Activated T-cell treated with anti-CD3 and anti-CD28 coated beads, Interleukin-2, amount 50 U/mL, for 24 hours (primary cell): ENCODE measurements around the gene AMPD3.

Experiments
- DNase-seq: peaks from one replicate; pipeline ENCODE4 v3.0.0-alpha.2; 2020
- H3K27ac Mint-ChIP-seq: 2 replicates; pipeline ENCODE4 v1.8.0; 2020; ENCODE audit warnings: mild to moderate bottlenecking, mixed read lengths
- H3K27me3 Mint-ChIP-seq: 2 replicates; pipeline ENCODE4 v1.8.0; 2020; ENCODE audit warnings: mixed read lengths
- H3K36me3 Mint-ChIP-seq: 2 replicates; pipeline ENCODE4 v1.8.0; 2020; ENCODE audit warnings: low read depth, mixed read lengths
- H3K4me1 Mint-ChIP-seq: 2 replicates; pipeline ENCODE4 v1.8.0; 2020; ENCODE audit warnings: low read depth, mixed read lengths
- H3K4me3 Mint-ChIP-seq: 2 replicates; pipeline ENCODE4 v1.8.0; 2020; ENCODE audit warnings: mild to moderate bottlenecking, moderate library complexity, mixed read lengths
- H3K9me3 Mint-ChIP-seq: 2 replicates; pipeline ENCODE4 v1.8.0; 2020; ENCODE audit warnings: mixed read lengths

Gene AMPD3

GRCh38 chr11:10496296-10496936 is 41.4 kb downstream of the AMPD3 start:
- peak; percentile 9 for DNase-seq
- Mint-ChIP-seq H3K27ac (peak overlapping the region; percentile 29), H3K27me3 (no peaks in the 10 kb centered on the region), H3K9me3 (no peaks in the 10 kb centered on the region), H3K4me3 (no peak overlapping the region), H3K36me3 (peaks cover 87% of the 10 kb centered on the region), H3K4me1 (no peaks in the 10 kb centered on the region)

- Mint-ChIP-seq H3K27me3 (no peaks in the 10 kb centered on the region), H3K9me3 (no peaks in the 10 kb centered on the region), H3K4me3 (no peak overlapping the region), H3K27ac (no peak overlapping the region), H3K4me1 (no peaks in the 10 kb centered on the region), H3K36me3 (peaks cover 85% of the 10 kb centered on the region)
- peak; percentile 14 for DNase-seq
Measured at GRCh38 chr11:10497371-10498021, 42.4 kb downstream of the AMPD3 start.

DNA sequence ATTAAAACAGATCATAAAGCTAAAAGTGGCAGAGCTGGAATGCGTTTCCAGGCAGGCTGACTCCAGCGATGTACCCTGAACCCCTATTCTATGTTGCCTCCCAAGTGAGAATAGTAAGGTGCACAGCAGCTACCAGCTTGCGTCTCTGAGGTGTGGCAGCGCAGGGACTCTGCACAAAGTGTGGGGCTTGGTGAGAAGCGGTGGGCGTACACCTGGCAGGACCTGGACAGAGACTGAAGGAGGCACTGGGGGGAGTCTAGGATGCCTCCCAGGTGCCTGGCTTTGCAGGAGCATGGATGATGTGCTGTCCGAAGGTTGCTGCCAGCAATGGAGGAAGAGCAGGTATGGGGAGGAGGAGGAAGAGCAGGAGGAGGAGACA is 42.9 kb downstream of the AMPD3 start:
- DNase-seq = peak; percentile 13
- Mint-ChIP-seq H3K4me1 (no peaks in the 10 kb centered on the region), H3K9me3 (no peaks in the 10 kb centered on the region), H3K27me3 (no peaks in the 10 kb centered on the region), H3K27ac (no peak overlapping the region), H3K4me3 (no peak overlapping the region), H3K36me3 (peaks cover 85% of the 10 kb centered on the region)

- Mint-ChIP-seq H3K4me1 (no peaks in the 10 kb centered on the region), H3K27me3 (no peaks in the 10 kb centered on the region), H3K36me3 (peaks cover 81% of the 10 kb centered on the region), H3K9me3 (no peaks in the 10 kb centered on the region), H3K27ac (no peak overlapping the region), H3K4me3 (no peak overlapping the region)
- DNase-seq = peak; percentile 22
Measured at GRCh38 chr11:10498426-10499250, 43.6 kb downstream of the AMPD3 start.

- peaks cover 81% of the 10 kb centered on the region for H3K36me3 Mint-ChIP-seq
- no peaks in the 10 kb centered on the region for H3K4me1 Mint-ChIP-seq
- no peak overlapping the region for H3K27ac Mint-ChIP-seq
- DNase-seq = peak; percentile 16
- no peak overlapping the region for H3K4me3 Mint-ChIP-seq
- H3K27me3 Mint-ChIP-seq = no peaks in the 10 kb centered on the region
- H3K9me3 Mint-ChIP-seq = no peaks in the 10 kb centered on the region
Measured at GRCh38 chr11:10499452-10499851, 44.4 kb downstream of the AMPD3 start.

DNA sequence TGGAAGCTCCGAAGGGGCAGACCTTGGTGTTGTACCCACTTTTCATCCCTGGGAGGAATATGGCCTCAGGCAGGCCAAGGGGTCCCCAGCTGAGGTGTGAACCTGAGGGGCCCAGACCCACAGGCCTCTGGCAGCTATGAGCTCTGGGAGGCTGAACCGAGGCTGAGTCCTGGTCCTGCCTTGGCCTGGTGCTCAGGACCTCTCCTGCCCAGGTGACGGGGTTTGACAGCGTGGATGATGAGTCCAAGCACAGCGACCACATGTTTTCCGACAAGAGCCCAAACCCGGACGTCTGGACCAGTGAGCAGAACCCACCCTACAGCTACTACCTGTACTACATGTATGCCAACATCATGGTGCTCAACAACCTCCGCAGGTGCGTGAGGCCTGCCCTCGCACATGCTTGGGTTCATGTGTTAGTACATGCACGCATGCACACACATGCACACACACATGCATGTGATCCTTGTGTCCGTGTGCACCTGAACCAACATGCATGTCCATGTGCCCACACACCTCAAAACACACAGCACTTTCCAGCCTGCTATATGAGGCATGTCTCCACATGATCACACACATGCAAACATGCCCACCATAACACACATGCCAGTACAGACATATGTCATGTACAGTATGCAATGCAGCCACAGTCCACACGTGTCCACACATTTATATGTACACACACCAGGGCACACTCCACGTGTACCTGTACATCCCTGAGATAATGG is 45.0 kb downstream of the AMPD3 start:
- Mint-ChIP-seq H3K4me3 (no peak overlapping the region), H3K9me3 (no peaks in the 10 kb centered on the region), H3K27ac (no peak overlapping the region), H3K27me3 (no peaks in the 10 kb centered on the region), H3K4me1 (no peaks in the 10 kb centered on the region), H3K36me3 (peaks cover 81% of the 10 kb centered on the region)
- DNase-seq = peak; percentile 23

GRCh38 chr11:10500757-10501684 is 46.0 kb downstream of the AMPD3 start:
- Mint-ChIP-seq H3K36me3 (peaks cover 82% of the 10 kb centered on the region), H3K27me3 (no peaks in the 10 kb centered on the region), H3K4me3 (no peak overlapping the region), H3K27ac (no peak overlapping the region), H3K4me1 (no peaks in the 10 kb centered on the region), H3K9me3 (no peaks in the 10 kb centered on the region)
- peak; percentile 12 for DNase-seq

DNA sequence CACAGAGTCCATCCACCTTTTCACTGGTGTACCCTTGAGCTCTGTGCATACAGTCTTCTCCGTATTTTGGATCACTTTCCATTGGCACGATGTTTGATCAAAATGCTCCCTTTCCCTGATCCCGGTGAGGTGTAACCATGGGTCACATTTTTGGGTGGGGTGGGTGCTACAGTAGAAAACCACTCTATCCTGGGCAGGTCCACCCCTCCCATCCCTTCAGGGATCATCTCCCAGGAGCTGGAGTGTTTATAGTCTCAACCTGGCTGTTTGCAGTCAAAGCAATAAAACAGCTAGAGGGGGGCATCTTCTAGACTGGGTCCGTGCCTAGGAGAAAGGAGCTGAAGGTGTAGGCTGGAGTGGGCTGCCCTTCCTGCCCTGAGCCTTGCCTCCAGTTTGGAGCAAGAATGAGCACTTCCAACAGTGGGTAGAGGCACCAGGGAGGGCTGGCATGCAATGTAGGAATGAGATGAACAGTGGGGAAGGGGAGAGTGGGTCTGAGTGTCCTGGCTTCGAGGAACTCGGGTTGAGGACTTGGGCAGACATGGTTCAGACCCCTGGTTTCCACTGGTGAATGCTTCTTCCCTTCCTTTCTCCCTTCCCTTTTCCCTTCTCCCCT is 47.1 kb downstream of the AMPD3 start:
- H3K4me1 Mint-ChIP-seq = no peaks in the 10 kb centered on the region
- DNase-seq = peak; percentile 14
- H3K4me3 Mint-ChIP-seq = no peak overlapping the region
- peaks cover 80% of the 10 kb centered on the region for H3K36me3 Mint-ChIP-seq
- H3K27me3 Mint-ChIP-seq = no peaks in the 10 kb centered on the region
- no peaks in the 10 kb centered on the region for H3K9me3 Mint-ChIP-seq
- H3K27ac Mint-ChIP-seq = no peak overlapping the region

GRCh38 chr11:10502770-10503169 is 47.7 kb downstream of the AMPD3 start:
- H3K27me3 Mint-ChIP-seq = no peaks in the 10 kb centered on the region
- H3K9me3 Mint-ChIP-seq = no peaks in the 10 kb centered on the region
- DNase-seq = no peak
- peaks cover 74% of the 10 kb centered on the region for H3K36me3 Mint-ChIP-seq
- H3K4me1 Mint-ChIP-seq = no peaks in the 10 kb centered on the region
- H3K4me3 Mint-ChIP-seq = no peak overlapping the region
- H3K27ac Mint-ChIP-seq = no peak overlapping the region

DNA sequence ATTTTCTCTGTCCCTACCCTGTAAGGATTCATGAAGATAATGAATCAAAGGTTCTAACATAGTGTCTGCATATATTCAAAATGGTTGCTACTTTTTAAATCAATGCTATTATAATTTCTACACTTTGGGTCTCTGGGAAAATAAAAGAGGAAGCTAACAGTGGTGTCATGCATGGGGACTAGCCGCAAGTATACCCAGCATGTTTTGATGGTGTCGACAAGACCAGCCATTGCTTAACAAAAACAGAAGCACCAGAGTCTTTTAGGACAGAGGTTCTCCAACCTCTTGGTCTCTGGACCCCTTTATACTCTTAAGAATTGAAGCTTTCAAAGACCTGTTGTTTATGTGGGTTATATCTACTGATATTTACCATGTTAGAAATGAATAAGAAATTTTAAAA is 48.2 kb downstream of the AMPD3 start:
- Mint-ChIP-seq H3K36me3 (peaks cover 70% of the 10 kb centered on the region), H3K27ac (no peak overlapping the region), H3K4me3 (no peak overlapping the region), H3K4me1 (no peaks in the 10 kb centered on the region), H3K27me3 (no peaks in the 10 kb centered on the region), H3K9me3 (no peaks in the 10 kb centered on the region)
- no peak for DNase-seq

GRCh38 chr11:10503777-10504480 is 48.9 kb downstream of the AMPD3 start:
- Mint-ChIP-seq H3K4me1 (no peaks in the 10 kb centered on the region), H3K27me3 (no peaks in the 10 kb centered on the region)

DNA sequence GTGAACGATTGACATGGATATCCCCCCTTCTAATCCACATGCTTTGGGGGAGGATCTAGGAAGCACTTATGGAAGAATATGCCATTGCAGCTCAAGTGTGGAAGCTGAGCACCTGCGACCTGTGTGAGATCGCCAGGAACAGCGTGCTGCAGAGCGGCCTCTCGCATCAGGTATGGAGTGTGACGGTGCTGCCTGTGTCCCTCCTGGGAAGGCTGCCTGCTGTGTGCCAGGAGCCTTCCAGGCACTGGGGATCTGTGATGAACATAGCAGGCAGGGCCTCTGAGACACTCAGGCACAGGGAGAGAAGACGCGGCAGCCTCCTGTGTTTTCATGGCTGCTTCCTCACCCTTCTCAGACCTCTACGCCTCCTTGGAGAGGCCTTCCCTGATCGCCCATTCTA is 49.4 kb downstream of the AMPD3 start:
- Mint-ChIP-seq H3K27me3 (no peaks in the 10 kb centered on the region), H3K9me3 (no peaks in the 10 kb centered on the region), H3K36me3 (peaks cover 65% of the 10 kb centered on the region), H3K27ac (no peak overlapping the region), H3K4me3 (no peak overlapping the region), H3K4me1 (no peaks in the 10 kb centered on the region)
- peak; percentile 18 for DNase-seq

More at GRCh38 chr11:10503777-10504480, 48.9 kb downstream of the AMPD3 start:
- H3K36me3 Mint-ChIP-seq = peaks cover 69% of the 10 kb centered on the region
- H3K4me3 Mint-ChIP-seq = no peak overlapping the region
- H3K27ac Mint-ChIP-seq = peak overlapping the region; percentile 42
- no peak for DNase-seq
- no peaks in the 10 kb centered on the region for H3K9me3 Mint-ChIP-seq
